GM20000 (cell line): ENCODE data around the gene RNF166.

Experiments used
- DNase-seq: peaks from one replicate; pipeline ENCODE4 v3.0.0; 2012; ENCODE audit warnings: low spot score
- TF ChIP-seq, protein P1 (sequence below): IDR thresholded peaks from 2 replicates; pipeline ENCODE4 v1.5.1; 2012; ENCODE audit warnings: mild to moderate bottlenecking, control low read depth; ENCODE audit errors: extremely low read depth, missing control alignments

RNF166 gene

DNA sequence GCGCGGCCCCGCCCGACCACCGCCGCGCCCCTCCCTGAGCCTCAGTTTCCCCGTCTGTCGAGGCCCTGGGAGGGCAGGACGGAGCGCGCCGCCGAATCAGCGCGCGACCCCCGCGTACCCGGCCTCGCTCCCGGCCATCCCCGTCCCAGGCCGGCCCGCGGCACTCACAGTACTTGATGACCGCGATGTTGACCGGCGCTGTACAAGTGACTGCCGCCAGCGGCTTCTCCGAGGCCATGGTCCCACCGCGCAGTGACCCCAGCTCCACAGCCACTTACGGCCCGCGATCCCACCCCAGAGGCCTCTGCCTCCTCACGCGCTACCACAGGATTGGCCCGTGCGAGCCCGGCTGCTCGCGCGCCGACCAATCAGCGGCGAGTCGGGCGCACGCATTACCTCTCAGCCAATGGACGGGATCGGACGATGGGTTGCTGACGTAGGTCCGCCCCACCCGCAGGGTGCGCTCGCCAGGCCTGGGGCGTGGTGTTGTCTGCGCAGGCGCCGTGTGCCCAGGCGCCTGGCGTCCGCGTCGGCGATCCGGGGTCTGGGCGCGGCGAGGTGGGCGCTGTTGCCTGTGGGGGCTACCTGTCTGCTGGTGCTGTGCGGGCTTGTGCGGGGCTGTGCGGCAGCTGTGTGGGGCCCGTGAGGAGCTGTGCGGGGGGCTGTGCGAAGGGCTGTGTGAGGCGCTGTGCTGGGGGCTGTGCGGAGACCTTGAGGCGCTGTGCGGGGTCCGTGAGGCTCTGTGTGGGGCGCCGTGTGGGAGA is 43.2 kb downstream of the RNF166 start, which contains the start of gene MVD:
TSS of gene MVD (minus strand) at position 249 of the 764 bp plus-strand sequence. CDS start at position 238, 11 bp downstream.
- TF ChIP-seq, protein P1, sequence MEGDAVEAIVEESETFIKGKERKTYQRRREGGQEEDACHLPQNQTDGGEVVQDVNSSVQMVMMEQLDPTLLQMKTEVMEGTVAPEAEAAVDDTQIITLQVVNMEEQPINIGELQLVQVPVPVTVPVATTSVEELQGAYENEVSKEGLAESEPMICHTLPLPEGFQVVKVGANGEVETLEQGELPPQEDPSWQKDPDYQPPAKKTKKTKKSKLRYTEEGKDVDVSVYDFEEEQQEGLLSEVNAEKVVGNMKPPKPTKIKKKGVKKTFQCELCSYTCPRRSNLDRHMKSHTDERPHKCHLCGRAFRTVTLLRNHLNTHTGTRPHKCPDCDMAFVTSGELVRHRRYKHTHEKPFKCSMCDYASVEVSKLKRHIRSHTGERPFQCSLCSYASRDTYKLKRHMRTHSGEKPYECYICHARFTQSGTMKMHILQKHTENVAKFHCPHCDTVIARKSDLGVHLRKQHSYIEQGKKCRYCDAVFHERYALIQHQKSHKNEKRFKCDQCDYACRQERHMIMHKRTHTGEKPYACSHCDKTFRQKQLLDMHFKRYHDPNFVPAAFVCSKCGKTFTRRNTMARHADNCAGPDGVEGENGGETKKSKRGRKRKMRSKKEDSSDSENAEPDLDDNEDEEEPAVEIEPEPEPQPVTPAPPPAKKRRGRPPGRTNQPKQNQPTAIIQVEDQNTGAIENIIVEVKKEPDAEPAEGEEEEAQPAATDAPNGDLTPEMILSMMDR: no peak
- DNase-seq: peak; percentile 100

DNA sequence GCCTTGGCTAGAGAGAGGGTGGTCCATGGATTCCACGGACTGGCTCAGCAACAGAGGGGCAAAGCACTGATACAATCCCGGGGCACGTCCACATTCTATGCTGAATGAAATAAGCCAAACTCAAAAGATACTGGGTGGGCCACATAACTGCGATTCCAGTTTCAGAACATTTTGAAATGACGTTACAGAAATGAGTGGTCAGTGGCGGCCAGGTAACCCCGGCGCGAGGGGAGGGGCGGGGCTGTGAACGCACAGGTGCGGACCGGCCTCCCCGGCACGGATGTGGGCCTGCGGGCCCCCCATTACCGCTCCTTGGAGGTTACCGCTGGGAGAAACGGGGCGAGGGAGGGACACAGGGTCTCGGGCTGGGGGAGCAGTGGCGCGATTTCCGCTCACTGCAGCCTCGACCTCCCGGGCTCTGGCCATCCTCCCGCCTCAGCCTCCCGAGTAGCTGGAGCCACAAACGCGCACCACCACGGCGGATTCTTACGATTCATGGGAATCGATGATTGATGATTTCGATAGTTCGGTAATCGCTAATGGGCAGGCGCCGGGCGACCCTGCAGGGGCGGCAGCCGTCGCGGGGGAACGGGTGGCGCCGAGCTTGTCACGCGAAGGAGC is 43.9 kb downstream of the RNF166 start:
- TF ChIP-seq, protein P1: no peak
- no peak for DNase-seq

DNA sequence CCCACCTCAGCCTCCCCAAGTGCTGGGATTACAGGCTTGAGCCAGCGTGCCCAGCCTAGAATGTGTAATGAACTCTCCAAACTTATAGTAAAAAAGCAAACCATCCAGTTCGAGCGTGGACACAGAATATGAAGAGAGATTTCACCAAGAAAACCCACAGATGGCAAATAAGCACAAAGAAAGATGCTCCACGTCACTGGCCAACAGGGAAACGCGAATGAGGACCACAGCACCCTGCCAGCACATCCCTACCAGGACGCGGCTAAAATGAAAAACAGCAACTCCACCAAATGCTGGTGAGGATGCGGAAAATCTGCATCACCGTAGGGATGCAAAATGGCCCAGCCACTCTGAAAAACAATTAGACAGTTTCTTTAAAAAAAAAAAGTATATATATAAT is 44.7 kb downstream of the RNF166 start:
- TF ChIP-seq, protein P1: no peak
- DNase-seq: no peak

DNA sequence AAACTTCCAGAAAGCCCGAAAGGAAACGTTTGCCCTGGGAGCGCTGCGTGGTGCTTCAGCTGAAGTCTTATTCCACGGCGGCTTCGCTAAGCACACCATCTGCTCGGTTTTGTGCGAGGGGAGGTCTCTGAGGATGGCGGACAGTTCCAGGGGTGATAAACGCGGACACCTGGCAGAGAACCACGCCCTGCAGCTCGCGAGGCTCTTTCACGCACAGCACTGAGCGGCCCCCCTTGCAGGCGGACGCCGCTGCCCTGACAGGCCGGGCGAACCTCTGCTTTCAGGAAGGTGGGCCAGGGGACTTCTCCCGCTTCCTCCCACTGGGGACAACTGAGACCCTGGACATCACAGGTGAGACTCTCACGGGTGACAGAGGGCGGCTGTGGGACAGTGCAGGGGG is 47.0 kb downstream of the RNF166 start:
- DNase-seq: no peak
- TF ChIP-seq, protein P1: no peak

DNA sequence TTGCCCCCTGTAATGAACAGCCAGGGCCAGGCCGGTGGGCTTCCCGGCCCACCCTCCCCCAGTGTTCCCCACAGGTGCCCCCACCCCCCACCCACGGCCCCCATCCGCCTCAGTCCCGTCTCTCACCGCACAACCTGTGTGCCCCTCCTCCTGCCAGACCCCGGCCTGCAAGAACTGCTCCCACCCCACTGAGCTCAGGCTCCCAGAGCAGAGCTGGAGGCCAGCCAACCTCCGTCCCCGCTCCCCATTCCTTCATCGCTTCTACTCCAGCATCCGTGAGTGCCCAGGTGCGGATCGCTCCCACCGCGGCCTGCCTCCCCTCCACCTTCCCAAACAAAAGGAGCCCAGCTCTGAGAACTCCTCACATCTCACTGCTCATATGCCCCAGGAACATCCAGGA is 47.5 kb downstream of the RNF166 start:
- TF ChIP-seq, protein P1: no peak
- DNase-seq: no peak

DNA sequence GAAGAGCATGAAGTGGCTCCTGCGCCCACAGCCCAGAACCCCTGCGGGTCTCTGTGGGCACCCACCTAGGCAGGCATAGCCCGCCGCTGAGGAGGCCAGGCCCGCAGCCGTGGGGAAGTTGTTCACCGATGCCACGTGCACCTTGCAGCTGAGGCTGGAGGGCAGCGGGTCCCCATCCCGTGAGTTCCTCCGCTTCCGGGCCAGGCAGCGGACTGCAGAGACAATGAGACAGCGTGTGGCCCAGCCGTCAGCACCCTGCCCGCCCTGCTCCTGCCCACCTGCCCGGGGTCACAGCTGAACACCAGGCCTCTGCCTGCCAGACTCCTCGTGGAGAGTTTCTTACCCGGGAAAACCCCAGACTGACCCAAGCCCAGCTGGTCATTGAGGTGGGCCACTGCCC is 48.8 kb downstream of the RNF166 start:
- TF ChIP-seq, protein P1: no peak
- DNase-seq: no peak

DNA sequence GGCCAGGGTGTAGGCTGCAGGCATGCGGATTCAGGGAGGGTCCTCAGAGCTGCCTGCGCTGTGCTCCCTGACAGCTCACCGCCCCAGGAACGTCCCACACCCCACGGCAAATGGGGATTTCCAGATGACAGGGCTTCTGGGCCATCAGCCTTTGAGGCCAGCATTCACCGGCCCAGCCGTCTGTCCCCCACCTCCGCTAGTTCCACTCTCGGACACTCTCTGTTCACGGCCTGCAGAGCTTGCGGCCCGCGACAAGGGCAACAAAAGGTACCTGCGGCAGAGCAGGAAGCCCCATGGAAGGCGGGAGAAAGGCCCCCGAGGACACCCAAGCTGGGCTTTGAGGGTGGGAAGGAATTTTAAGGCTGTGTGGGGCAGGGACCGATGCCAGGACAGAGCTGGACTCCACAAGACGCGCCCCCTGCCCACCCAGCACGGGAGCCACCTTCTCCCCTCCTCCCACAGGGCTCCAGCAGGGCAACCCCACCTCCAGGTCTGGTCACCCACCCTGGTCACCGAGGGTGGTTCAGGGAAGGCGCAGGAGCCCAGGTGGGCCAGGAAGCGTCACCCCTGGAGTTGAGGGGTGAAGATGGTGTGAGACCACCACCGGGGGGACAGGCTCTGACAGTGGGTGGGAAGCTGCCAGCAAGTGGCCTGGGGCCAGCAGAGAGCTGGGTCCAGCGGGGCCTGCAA is 49.8 kb downstream of the RNF166 start:
- no peak for DNase-seq
- TF ChIP-seq, protein P1: no peak
